OCI-LY7 (cell line): ENCODE data around the gene MED14. TPM values are rescaled to one million over a fixed set of nuclear protein-coding genes. Genes with fewer than 3 reads are reported as not detected.

Experiments used
- BruUV-seq: library from RNA; stranded (reverse); fragments of 400-500 nt; replicated peaks from 2 replicates; lab custom pipeline; 2021; lab: Mats Ljungman, UMichigan
- CTCF ChIA-PET: fragments of 300-600 bp; sonication (Branson Sonifier 250); formaldehyde crosslinking; loops from one replicate; lab custom pipeline; 2022; ENCODE audit warnings: antibody characterized with exemption; ENCODE audit not compliant: unreplicated experiment; lab: Charles Lee
- POLR2A ChIA-PET: fragments of 300-600 bp; sonication (Branson Sonifier 250); formaldehyde crosslinking; loops from one replicate; lab custom pipeline; 2022; ENCODE audit warnings: antibody characterized with exemption; lab: Charles Lee
- DNase-seq: peaks from one replicate; pipeline ENCODE4 v3.0.0-alpha.2; 2015; ENCODE audit warnings: low spot score
- H2AFZ ChIP-seq: fragments of 200-600 bp; sonication (generic), shearing (Covaris generic); 2 replicates; pipeline ENCODE4 v1.6.1; 2014; ENCODE audit warnings: mild to moderate bottlenecking, antibody characterized with exemption, low read length, moderate library complexity
- H3K27ac ChIP-seq: fragments of 200-600 bp; sonication (generic); 2 replicates; pipeline ENCODE4 v1.5.1; 2014; ENCODE audit warnings: mixed run types, low read depth, mild to moderate bottlenecking, moderate library complexity, low read length, inconsistent platforms; ENCODE audit not compliant: poor library complexity, severe bottlenecking
- H3K36me3 ChIP-seq: fragments of 200-600 bp; sonication (generic); 2 replicates; pipeline ENCODE4 v1.6.1; 2014; ENCODE audit warnings: mild to moderate bottlenecking, antibody characterized with exemption, low read length, moderate library complexity, mixed read lengths; ENCODE audit not compliant: insufficient read depth
- H3K4me1 ChIP-seq: fragments of 200-600 bp; sonication (generic); 2 replicates; pipeline ENCODE4 v1.5.1; 2014; ENCODE audit warnings: mild to moderate bottlenecking, low read length; ENCODE audit not compliant: insufficient read depth, poor library complexity, severe bottlenecking
- H3K4me2 ChIP-seq: fragments of 200-600 bp; sonication (generic); 2 replicates; pipeline ENCODE4 v1.6.1; 2014; ENCODE audit warnings: mild to moderate bottlenecking, low read length
- H3K4me3 ChIP-seq: fragments of 200-600 bp; sonication (generic); 2 replicates; pipeline ENCODE4 v1.5.1; 2014; ENCODE audit warnings: mild to moderate bottlenecking, low read depth, low read length; ENCODE audit not compliant: poor library complexity, severe bottlenecking
- H3K79me2 ChIP-seq: fragments of 200-600 bp; sonication (generic); 2 replicates; pipeline ENCODE4 v1.6.1; 2016; ENCODE audit warnings: low read depth, mild to moderate bottlenecking, low read length, moderate library complexity, mixed read lengths; ENCODE audit not compliant: insufficient read depth
- H3K9me2 ChIP-seq: fragments of 200-600 bp; sonication (generic); 2 replicates; pipeline ENCODE4 v1.6.1; 2016; ENCODE audit warnings: mild to moderate bottlenecking, low read length, mixed read lengths; ENCODE audit not compliant: insufficient read depth
- H3K9me3 ChIP-seq: fragments of 200-600 bp; sonication (generic); 2 replicates; pipeline ENCODE4 v1.6.1; 2014; ENCODE audit warnings: mild to moderate bottlenecking, mixed run types, low read length, mixed read lengths
- H4K20me1 ChIP-seq: fragments of 200-600 bp; sonication (generic); 2 replicates; pipeline ENCODE4 v1.6.1; 2014; ENCODE audit warnings: mild to moderate bottlenecking, antibody characterized with exemption, low read length, moderate library complexity, mixed read lengths; ENCODE audit not compliant: insufficient read depth
- EZH2phosphoT487 ChIP-seq: fragments of 200-600 bp; sonication (generic); IDR thresholded peaks from 2 replicates; pipeline ENCODE4 v1.6.1; 2018; ENCODE audit warnings: low read depth, borderline replicate concordance, mild to moderate bottlenecking, mixed run types, antibody characterized with exemption, low read length, moderate library complexity, mixed read lengths
- intact Hi-C: fragments of 100-400 bp; cut with micrococcal nuclease; formaldehyde crosslinking; loops from one replicate; pipeline ENCODE4 v1.10.0; 2022; ENCODE audit not compliant: unreplicated experiment
- total RNA-seq, 2 experiments: library from RNA; depleted of rRNA in 1 of 2; stranded (reverse); fragments of >200 nt in 1 of 2; shearing (Covaris generic) in 1 of 2; gene quantifications; 2 replicates each; pipeline ENCODE4 v1.2.3, GENCODE V29; 2014 to 2022
- TF ChIP-seq, protein P1 (sequence below): fragments of 200-600 bp; sonication (generic); conservative IDR thresholded peaks from 2 replicates; pipeline ENCODE4 v1.5.1; 2014; ENCODE audit warnings: mild to moderate bottlenecking, antibody characterized with exemption, low read length, moderate library complexity, mixed read lengths

Gene MED14
- total RNA-seq, 2 experiments from 2014 or later, result 28.1 to 57.0 TPM

DNA sequence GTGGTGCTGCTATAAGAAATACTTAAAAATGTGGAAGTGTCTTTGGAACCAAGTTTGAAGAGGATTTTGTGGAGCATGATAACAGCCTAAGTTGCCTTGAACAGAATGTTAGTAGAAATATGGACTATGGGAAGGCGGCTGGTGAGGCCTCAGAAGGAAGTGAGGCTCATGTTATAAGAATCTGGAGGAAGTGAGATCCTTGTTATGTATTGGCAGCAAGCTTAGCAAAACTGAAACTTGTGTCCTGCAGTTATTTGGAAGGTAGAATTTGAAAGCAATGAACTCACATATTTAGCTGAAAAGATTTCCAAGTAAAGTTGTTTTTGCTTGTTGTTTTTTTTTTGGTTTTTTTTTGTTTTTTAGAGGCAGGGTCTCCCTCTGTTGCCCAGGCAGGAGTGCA is 13.6 kb upstream of the MED14 start:
- H3K36me3 ChIP-seq, result no peaks in the 10 kb centered on the region; the same call in 1 of the 2 replicates
- CTCF ChIA-PET, result no interaction called here
- no peaks in the 10 kb centered on the region for H4K20me1 ChIP-seq
- POLR2A ChIA-PET, result interaction anchor here (1.2 to 1.7 kb wide), 2 partner anchors 9 to 14 kb away, joined by 3 to 7 read pairs; partner anchors contain the start of gene MED14
- TF ChIP-seq, protein P1, sequence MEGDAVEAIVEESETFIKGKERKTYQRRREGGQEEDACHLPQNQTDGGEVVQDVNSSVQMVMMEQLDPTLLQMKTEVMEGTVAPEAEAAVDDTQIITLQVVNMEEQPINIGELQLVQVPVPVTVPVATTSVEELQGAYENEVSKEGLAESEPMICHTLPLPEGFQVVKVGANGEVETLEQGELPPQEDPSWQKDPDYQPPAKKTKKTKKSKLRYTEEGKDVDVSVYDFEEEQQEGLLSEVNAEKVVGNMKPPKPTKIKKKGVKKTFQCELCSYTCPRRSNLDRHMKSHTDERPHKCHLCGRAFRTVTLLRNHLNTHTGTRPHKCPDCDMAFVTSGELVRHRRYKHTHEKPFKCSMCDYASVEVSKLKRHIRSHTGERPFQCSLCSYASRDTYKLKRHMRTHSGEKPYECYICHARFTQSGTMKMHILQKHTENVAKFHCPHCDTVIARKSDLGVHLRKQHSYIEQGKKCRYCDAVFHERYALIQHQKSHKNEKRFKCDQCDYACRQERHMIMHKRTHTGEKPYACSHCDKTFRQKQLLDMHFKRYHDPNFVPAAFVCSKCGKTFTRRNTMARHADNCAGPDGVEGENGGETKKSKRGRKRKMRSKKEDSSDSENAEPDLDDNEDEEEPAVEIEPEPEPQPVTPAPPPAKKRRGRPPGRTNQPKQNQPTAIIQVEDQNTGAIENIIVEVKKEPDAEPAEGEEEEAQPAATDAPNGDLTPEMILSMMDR, result no peak
- TF ChIP-seq EZH2phosphoT487, result no peak
- H3K79me2 ChIP-seq, result no peaks in the 10 kb centered on the region
- H3K9me3 ChIP-seq, result no peaks in the 10 kb centered on the region
- peak overlapping the region; percentile 31 for H3K4me3 ChIP-seq
- peak overlapping the region; percentile 60 for H3K27ac ChIP-seq
- DNase-seq, result no peak
- peak overlapping the region; percentile 57 for H3K4me2 ChIP-seq
- intact Hi-C loops, result no loop called here
- H3K4me1 ChIP-seq, result peaks cover 19% of the 10 kb centered on the region
- no TSS peak for BruUV-seq
- no peaks in the 10 kb centered on the region for H3K9me2 ChIP-seq
- H2AFZ ChIP-seq, result peak overlapping the region; percentile 78; the same call in 1 of the 2 replicates

- CTCF ChIA-PET, result no interaction called here
- Histone ChIP-seq H3K9me2 (no peaks in the 10 kb centered on the region), H3K4me2 (no peak overlapping the region), H4K20me1 (no peaks in the 10 kb centered on the region), H3K27ac (no peak overlapping the region), H2AFZ (no peak overlapping the region), H3K79me2 (no peaks in the 10 kb centered on the region), H3K9me3 (no peaks in the 10 kb centered on the region), H3K4me3 (no peak overlapping the region), H3K36me3 (no peaks in the 10 kb centered on the region; the same call in 1 of the 2 replicates), H3K4me1 (peaks cover 19% of the 10 kb centered on the region)
- POLR2A ChIA-PET, result no interaction called here
- TF ChIP-seq, protein P1, result no peak
- no peak for TF ChIP-seq EZH2phosphoT487
- BruUV-seq, result no TSS peak
- intact Hi-C loops, result no loop called here
- no peak for DNase-seq
Measured at GRCh38 chrX:40746521-40746920, 11.2 kb upstream of the MED14 start.

DNA sequence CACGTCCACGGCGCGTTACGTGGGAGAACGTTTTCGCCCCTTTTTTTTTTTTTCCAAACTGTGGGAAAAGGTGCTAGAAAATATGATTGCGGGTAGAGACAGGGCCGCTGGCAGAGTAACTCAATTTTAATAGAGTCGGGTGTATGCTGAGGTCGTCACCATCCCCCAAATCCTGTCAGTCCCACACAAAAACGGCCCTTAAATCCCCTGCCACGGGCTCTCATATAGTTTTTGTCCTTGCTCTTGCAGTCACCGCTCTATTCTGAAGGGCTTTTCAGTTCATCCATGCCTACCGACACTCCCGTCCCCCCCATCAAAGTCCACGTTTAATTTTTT is 796 bp upstream of the MED14 start:
- intact Hi-C loops, result loop anchor here (2.0 to 10.0 kb wide), 2 partner anchors 349 to 599 kb away; partner anchors contain the start of genes DDX3X and USP9X
- peak overlapping the region; percentile 89 for H3K4me2 ChIP-seq
- peak overlapping the region; percentile 85 for H3K27ac ChIP-seq
- peaks cover 12% of the 10 kb centered on the region; the same call in 1 of the 2 replicates for H4K20me1 ChIP-seq
- H3K79me2 ChIP-seq, result peaks cover 38% of the 10 kb centered on the region
- POLR2A ChIA-PET, result interaction anchor here (0.7 kb wide), 1 partner anchor 92 kb away, joined by 3 read pairs; no protein-coding TSS in a partner anchor
- no peaks in the 10 kb centered on the region for H3K9me2 ChIP-seq
- BruUV-seq, result TSS peak; percentile 94
- peaks cover 4% of the 10 kb centered on the region; the same call in 1 of the 2 replicates for H3K36me3 ChIP-seq
- H3K4me1 ChIP-seq, result peaks cover 19% of the 10 kb centered on the region
- TF ChIP-seq, protein P1, result 0 out of 2 replicates have a peak, but pooled peaks have one; percentile 5
- TF ChIP-seq EZH2phosphoT487, result no peak
- H2AFZ ChIP-seq, result peak overlapping the region; percentile 91
- H3K9me3 ChIP-seq, result no peaks in the 10 kb centered on the region
- peak overlapping the region; percentile 87 for H3K4me3 ChIP-seq
- CTCF ChIA-PET, result no interaction called here
- DNase-seq, result peak; percentile 6
